ENCODE measurements around the gene CYP26B1. TPM values are rescaled to one million over a fixed set of nuclear protein-coding genes. Genes with fewer than 3 reads are reported as not detected.

The CYP26B1 gene
- total RNA-seq, 1 experiment from 2014 or later = 0.42 TPM

DNA sequence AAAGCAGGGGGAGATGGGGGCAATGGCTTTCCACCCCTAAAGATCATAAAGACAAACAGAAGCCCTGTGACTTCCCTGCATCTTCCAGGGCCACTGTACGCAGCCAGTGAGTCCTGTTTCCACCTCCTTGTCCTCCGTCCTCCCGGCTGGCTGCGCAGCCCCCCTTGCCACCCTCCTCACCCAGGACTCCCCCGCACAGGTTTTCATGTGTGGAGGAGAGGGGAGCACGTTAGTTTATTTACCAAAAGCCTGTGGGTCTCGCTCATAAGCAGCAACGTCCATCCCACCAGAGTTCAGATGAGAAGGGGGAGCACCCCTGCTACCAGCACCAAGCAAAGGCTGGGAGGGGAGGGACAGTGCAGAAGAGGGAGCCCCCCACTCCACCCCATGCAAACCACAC is 11.7 kb downstream of the CYP26B1 start:
- DNase-seq (ENCODE audit: low spot score) (no peak), ATAC-seq (no peak)
- H3K4me3 Mint-ChIP-seq = no peak overlapping the region
- TF ChIP-seq, protein P1, sequence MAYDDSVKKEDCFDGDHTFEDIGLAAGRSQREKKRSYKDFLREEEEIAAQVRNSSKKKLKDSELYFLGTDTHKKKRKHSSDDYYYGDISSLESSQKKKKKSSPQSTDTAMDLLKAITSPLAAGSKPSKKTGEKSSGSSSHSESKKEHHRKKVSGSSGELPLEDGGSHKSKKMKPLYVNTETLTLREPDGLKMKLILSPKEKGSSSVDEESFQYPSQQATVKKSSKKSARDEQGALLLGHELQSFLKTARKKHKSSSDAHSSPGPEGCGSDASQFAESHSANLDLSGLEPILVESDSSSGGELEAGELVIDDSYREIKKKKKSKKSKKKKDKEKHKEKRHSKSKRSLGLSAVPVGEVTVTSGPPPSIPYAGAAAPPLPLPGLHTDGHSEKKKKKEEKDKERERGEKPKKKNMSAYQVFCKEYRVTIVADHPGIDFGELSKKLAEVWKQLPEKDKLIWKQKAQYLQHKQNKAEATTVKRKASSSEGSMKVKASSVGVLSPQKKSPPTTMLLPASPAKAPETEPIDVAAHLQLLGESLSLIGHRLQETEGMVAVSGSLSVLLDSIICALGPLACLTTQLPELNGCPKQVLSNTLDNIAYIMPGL (CRISPR knock-in tag; IDR thresholded peaks at IDR 0.05) = no peak
- CTCF ChIA-PET = interaction anchor here (2.6 kb wide), 2 partner anchors 212 to 338 kb away, joined by 10 to 11 read pairs; no protein-coding TSS in a partner anchor
- H3K4me1 Mint-ChIP-seq = peaks cover 7% of the 10 kb centered on the region
- peaks cover 25% of the 10 kb centered on the region for H3K27me3 Mint-ChIP-seq (ENCODE audit: low read depth)
- H3K36me3 Mint-ChIP-seq = no peaks in the 10 kb centered on the region
- H3K27ac Mint-ChIP-seq = no peak overlapping the region
- no peaks in the 10 kb centered on the region for H3K9me3 Mint-ChIP-seq
- POLR2A ChIA-PET = no interaction called here

DNA sequence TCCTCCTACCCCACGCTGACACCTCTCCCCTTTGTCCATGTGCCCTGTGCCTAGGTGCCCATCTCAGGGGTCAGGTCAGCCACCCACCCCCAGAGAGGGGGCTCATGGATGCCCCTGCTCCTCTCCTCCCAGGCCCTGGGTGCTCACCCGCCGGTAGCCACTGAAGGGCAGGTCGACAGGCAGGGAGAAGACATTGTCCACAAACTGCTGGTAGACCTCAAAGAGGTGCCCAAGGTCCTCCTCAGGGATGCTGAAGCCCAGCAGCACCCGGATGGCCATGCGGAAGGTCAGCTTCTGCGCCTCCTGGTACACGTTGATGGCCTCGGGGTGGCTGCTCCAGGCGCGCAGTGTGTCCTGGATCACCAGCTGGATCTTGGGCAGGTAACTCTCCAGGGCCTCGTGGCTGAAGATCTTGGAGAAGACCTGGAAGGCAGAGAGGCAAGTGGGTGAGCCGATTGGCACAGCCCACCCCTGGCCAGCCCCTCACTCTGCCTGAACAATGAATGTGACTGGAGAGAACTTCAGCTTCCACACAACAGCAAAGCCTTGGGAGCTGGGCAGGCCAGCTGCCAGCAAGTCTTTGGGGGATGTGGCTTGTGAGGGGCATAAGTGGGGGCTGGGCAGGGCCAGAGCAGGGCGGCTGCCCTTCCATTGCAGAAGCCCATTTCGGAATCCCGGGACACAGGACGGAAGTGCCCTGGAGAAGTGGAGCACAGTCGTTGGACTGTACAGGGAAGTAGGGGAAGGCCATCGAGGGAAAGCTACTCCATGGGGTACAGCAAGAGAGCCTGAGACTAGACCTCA is 12.5 kb downstream of the CYP26B1 start:
- no peak for ATAC-seq
- H3K9me3 Mint-ChIP-seq = no peaks in the 10 kb centered on the region
- TF ChIP-seq ESRRA (CRISPR knock-in tag; IDR thresholded peaks at IDR 0.05; ENCODE audit: borderline replicate concordance) (no peak), ELF4 (CRISPR knock-in tag; IDR thresholded peaks at IDR 0.05; ENCODE audit: low read depth) (no peak), ZNF138 (CRISPR knock-in tag; conservative IDR thresholded peaks at IDR 0.05) (no peak), ZNF317 (CRISPR knock-in tag; IDR thresholded peaks at IDR 0.05; ENCODE audit: borderline replicate concordance, low read depth) (no peak), NR3C1 (CRISPR knock-in tag; conservative IDR thresholded peaks at IDR 0.05; ENCODE audit: low read depth) (no peak), ZNF423 (CRISPR knock-in tag; IDR thresholded peaks at IDR 0.05) (no peak)
- TF ChIP-seq, protein P2, sequence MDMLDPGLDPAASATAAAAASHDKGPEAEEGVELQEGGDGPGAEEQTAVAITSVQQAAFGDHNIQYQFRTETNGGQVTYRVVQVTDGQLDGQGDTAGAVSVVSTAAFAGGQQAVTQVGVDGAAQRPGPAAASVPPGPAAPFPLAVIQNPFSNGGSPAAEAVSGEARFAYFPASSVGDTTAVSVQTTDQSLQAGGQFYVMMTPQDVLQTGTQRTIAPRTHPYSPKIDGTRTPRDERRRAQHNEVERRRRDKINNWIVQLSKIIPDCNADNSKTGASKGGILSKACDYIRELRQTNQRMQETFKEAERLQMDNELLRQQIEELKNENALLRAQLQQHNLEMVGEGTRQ (CRISPR knock-in tag; IDR thresholded peaks at IDR 0.05) = no peak
- TF ChIP-seq, protein P3, sequence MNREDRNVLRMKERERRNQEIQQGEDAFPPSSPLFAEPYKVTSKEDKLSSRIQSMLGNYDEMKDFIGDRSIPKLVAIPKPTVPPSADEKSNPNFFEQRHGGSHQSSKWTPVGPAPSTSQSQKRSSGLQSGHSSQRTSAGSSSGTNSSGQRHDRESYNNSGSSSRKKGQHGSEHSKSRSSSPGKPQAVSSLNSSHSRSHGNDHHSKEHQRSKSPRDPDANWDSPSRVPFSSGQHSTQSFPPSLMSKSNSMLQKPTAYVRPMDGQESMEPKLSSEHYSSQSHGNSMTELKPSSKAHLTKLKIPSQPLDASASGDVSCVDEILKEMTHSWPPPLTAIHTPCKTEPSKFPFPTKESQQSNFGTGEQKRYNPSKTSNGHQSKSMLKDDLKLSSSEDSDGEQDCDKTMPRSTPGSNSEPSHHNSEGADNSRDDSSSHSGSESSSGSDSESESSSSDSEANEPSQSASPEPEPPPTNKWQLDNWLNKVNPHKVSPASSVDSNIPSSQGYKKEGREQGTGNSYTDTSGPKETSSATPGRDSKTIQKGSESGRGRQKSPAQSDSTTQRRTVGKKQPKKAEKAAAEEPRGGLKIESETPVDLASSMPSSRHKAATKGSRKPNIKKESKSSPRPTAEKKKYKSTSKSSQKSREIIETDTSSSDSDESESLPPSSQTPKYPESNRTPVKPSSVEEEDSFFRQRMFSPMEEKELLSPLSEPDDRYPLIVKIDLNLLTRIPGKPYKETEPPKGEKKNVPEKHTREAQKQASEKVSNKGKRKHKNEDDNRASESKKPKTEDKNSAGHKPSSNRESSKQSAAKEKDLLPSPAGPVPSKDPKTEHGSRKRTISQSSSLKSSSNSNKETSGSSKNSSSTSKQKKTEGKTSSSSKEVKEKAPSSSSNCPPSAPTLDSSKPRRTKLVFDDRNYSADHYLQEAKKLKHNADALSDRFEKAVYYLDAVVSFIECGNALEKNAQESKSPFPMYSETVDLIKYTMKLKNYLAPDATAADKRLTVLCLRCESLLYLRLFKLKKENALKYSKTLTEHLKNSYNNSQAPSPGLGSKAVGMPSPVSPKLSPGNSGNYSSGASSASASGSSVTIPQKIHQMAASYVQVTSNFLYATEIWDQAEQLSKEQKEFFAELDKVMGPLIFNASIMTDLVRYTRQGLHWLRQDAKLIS (CRISPR knock-in tag; IDR thresholded peaks at IDR 0.05; ENCODE audit: borderline replicate concordance) = no peak
- peaks cover 18% of the 10 kb centered on the region for H3K27me3 Mint-ChIP-seq (ENCODE audit: low read depth)
- no peak for DNase-seq (ENCODE audit: low spot score)
- H3K4me3 Mint-ChIP-seq = no peak overlapping the region
- H3K36me3 Mint-ChIP-seq = no peaks in the 10 kb centered on the region
- H3K27ac Mint-ChIP-seq = no peak overlapping the region
- peaks cover 14% of the 10 kb centered on the region for H3K4me1 Mint-ChIP-seq
- CTCF ChIA-PET = interaction anchor here (1.1 kb wide), 1 partner anchor 15 kb away, joined by 4 read pairs; no protein-coding TSS in a partner anchor
- POLR2A ChIA-PET = no interaction called here

DNA sequence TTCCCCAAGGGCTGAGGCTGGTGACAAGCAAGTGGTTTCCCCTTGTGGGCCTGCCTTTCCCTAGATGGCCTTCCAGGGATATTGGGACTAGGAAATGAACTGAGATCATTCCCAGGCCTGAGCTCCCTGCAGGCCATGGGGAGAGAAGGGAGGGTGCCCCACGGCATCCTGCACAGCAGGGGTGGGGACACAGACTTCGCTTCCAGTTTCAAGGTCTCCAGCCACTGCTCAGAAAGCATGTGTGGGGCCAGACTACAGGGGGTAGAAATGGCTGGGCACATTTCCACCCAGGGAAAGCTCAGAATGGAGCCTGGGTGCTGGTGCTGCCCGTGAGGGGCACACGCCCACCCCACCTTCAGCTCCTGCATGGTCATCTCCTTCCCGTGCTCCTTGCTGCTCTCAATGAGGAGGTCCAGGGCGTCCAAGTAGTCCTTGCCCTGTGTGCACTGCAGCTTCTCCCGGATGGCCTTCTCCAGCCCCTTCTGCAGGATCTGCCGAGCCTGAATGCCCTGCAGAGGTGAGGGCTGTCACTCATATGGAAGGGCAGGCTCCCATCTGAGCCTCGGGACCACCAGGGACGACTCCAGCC is 13.2 kb downstream of the CYP26B1 start:
- POLR2A ChIA-PET = no interaction called here
- ATAC-seq (no peak), DNase-seq (ENCODE audit: low spot score) (no peak)
- Mint-ChIP-seq H3K27ac (no peak overlapping the region), H3K4me3 (no peak overlapping the region), H3K27me3 (ENCODE audit: low read depth) (peaks cover 11% of the 10 kb centered on the region), H3K9me3 (no peaks in the 10 kb centered on the region), H3K4me1 (peaks cover 17% of the 10 kb centered on the region), H3K36me3 (no peaks in the 10 kb centered on the region)
- CTCF ChIA-PET = interaction anchor here (0.8 to 1.1 kb wide), 3 partner anchors 16 to 18 kb away, joined by 4 read pairs; no protein-coding TSS in a partner anchor
- TF ChIP-seq, protein P4, sequence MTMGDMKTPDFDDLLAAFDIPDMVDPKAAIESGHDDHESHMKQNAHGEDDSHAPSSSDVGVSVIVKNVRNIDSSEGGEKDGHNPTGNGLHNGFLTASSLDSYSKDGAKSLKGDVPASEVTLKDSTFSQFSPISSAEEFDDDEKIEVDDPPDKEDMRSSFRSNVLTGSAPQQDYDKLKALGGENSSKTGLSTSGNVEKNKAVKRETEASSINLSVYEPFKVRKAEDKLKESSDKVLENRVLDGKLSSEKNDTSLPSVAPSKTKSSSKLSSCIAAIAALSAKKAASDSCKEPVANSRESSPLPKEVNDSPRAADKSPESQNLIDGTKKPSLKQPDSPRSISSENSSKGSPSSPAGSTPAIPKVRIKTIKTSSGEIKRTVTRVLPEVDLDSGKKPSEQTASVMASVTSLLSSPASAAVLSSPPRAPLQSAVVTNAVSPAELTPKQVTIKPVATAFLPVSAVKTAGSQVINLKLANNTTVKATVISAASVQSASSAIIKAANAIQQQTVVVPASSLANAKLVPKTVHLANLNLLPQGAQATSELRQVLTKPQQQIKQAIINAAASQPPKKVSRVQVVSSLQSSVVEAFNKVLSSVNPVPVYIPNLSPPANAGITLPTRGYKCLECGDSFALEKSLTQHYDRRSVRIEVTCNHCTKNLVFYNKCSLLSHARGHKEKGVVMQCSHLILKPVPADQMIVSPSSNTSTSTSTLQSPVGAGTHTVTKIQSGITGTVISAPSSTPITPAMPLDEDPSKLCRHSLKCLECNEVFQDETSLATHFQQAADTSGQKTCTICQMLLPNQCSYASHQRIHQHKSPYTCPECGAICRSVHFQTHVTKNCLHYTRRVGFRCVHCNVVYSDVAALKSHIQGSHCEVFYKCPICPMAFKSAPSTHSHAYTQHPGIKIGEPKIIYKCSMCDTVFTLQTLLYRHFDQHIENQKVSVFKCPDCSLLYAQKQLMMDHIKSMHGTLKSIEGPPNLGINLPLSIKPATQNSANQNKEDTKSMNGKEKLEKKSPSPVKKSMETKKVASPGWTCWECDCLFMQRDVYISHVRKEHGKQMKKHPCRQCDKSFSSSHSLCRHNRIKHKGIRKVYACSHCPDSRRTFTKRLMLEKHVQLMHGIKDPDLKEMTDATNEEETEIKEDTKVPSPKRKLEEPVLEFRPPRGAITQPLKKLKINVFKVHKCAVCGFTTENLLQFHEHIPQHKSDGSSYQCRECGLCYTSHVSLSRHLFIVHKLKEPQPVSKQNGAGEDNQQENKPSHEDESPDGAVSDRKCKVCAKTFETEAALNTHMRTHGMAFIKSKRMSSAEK (CRISPR knock-in tag; IDR thresholded peaks at IDR 0.05; ENCODE audit: borderline replicate concordance) = no peak
- TF ChIP-seq NR2C2 (CRISPR knock-in tag; IDR thresholded peaks at IDR 0.05) (no peak), ZNF416 (CRISPR knock-in tag; IDR thresholded peaks at IDR 0.05) (no peak), FOXK1 (CRISPR knock-in tag; IDR thresholded peaks at IDR 0.05) (no peak)
- TF ChIP-seq, protein P5, sequence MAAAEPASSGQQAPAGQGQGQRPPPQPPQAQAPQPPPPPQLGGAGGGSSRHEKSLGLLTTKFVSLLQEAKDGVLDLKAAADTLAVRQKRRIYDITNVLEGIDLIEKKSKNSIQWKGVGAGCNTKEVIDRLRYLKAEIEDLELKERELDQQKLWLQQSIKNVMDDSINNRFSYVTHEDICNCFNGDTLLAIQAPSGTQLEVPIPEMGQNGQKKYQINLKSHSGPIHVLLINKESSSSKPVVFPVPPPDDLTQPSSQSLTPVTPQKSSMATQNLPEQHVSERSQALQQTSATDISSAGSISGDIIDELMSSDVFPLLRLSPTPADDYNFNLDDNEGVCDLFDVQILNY (CRISPR knock-in tag; IDR thresholded peaks at IDR 0.05) = no peak
- TF ChIP-seq, protein P6, sequence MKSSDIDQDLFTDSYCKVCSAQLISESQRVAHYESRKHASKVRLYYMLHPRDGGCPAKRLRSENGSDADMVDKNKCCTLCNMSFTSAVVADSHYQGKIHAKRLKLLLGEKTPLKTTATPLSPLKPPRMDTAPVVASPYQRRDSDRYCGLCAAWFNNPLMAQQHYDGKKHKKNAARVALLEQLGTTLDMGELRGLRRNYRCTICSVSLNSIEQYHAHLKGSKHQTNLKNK (CRISPR knock-in tag; IDR thresholded peaks at IDR 0.05) = no peak
- TF ChIP-seq, protein P7, sequence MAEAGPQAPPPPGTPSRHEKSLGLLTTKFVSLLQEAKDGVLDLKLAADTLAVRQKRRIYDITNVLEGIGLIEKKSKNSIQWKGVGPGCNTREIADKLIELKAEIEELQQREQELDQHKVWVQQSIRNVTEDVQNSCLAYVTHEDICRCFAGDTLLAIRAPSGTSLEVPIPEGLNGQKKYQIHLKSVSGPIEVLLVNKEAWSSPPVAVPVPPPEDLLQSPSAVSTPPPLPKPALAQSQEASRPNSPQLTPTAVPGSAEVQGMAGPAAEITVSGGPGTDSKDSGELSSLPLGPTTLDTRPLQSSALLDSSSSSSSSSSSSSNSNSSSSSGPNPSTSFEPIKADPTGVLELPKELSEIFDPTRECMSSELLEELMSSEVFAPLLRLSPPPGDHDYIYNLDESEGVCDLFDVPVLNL (CRISPR knock-in tag; IDR thresholded peaks at IDR 0.05; ENCODE audit: borderline replicate concordance, low read depth) = no peak

Measured in WTC11 (cell line).